ENCODE results near the gene PLCL1.

The PLCL1 gene

GRCh38 chr2:197858607-197859140, 54.3 kb downstream of the PLCL1 start:
- no peak for DNase-seq

DNA sequence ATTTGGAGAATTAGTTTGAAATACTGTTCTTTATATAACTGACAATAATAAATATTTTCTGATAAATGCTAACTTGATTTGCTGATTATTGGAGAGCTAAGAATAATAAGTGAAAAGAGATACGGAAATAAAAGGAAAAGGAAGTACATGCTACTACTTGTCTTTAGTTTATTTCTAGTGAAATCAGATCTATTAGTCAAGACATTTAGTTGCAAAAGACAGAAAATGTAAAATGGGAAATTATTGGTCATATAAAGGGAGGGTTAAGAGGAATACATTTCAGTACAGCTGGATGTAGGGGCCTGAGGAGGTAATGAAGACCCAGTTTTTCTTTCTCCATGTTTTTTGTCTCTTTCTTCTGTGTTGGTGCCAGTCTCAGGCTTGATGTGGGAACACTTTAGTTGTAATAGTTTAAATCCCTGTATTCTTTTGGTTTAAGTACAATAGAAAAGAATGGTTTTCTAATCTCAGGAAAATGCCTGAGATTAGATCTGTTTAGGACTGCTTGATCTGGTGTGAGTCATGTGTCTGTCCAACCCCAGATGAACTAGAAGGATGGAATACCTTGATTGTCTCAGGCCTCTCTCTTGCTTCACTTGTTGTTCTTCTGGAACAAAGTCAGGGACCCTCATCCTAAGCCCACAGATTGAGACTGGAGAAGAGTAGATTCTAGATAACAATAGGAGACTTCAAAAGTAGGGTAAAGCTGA, 58.0 kb downstream of the PLCL1 start:
- no peak for DNase-seq

DNA sequence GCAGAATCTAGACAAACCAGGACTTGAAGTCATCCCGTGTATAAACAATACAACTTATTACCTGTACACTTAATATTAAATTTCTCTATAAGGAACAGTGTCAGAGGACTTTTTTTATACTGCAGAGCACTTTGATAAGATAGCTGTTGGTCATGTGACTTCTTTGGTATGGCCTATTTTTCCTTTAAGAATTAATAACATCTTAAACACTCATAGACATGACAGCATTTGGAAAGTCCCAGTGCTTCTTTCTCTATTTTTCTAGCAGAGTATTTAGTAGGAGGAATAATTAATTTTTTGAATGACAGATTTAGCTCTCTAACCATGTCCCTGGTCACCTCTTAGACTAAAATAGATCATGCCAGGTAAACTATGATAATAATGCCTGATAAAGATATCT, 59.4 kb downstream of the PLCL1 start:
- no peak for DNase-seq

GRCh38 chr2:197866455-197866854, 62.1 kb downstream of the PLCL1 start:
- DNase-seq = no peak

DNA sequence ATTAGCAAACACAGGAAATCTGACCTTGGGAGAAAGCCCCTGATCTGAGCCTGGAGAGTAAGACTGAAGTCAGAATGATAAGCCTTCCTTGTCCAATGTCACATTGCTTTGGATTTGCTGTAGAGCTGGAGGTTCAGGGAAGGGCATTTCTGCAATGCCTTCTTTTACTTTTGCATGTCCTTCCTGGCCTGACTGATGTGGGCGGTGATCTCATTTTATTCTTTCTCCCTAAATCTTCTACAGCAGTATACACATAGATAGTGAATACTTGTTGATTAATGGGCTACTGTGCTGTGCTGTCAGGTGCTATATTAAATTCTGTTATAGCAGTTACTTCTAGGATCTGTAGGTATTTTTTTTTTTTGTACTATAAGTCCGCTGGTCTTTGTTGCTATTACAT, 62.6 kb downstream of the PLCL1 start:
- no peak for DNase-seq

- no peak for DNase-seq
Measured at GRCh38 chr2:197867624-197868023, 63.2 kb downstream of the PLCL1 start.

GRCh38 chr2:197868206-197868605, 63.8 kb downstream of the PLCL1 start:
- no peak for DNase-seq

DNA sequence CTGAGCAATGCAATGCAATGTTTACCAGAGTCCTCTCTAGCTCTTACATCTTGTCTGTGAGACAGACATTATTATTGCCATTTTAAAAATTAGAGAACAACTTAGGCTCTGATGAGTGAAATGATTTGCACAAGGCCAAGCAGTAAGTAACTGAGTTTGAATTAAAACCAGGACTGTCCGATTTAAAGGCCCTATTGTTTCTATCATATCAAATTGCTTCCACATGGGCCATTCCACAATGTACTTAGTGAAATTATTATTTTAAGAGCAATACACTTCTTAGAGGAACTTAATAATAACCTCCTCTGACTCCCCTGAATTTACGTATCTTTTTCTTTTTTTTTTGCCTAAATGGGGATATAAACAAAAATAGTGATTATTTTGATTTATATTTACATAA, 64.6 kb downstream of the PLCL1 start:
- DNase-seq = no peak

GRCh38 chr2:197869501-197870111, 65.2 kb downstream of the PLCL1 start:
- DNase-seq = no peak

GRCh38 chr2:197870137-197870536, 65.7 kb downstream of the PLCL1 start:
- no peak for DNase-seq

GRCh38 chr2:197871780-197872456, 67.5 kb downstream of the PLCL1 start:
- DNase-seq = no peak

GRCh38 chr2:197873293-197873701, 68.9 kb downstream of the PLCL1 start:
- no peak for DNase-seq

GRCh38 chr2:197875763-197876162, 71.4 kb downstream of the PLCL1 start:
- DNase-seq = no peak

GRCh38 chr2:197876524-197876923, 72.1 kb downstream of the PLCL1 start:
- DNase-seq = no peak

DNA sequence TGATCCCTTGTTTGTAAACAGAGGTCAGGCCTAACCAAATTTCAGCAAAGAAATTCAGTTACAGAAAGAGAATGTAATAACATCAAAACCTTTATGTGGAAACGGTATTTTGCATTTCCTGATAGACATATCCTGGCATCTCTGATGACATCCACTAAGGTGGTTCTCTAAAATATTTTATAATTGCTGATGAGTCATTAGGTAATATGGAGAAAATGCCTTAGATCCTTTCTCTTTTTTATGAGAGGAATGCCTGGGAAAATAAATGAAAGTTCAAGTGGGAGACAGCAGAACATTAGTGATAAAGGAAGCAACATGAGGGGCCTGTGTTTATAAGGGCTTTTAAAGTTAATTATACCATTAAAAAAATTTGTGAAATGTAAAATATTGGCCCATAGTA, 72.6 kb downstream of the PLCL1 start:
- no peak for DNase-seq

DNA sequence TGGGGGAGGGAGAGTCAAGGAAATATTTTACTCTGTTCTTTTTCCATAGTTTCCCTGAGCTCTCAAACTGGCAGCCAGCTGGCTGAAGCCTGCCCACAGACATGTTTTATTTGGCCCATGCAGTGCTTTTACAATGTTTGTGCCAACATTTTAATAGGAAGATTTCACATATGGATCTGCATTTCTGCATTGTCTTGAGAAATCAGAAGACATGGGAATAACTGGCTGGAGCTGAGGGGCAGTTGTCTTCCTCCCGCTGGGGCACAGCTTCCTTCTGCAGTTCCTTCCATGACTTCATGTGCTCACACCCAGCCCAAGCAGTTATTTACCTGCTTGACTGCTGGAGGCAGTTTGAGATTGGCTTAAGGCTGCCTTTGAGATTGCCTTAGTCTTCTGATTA, 74.4 kb downstream of the PLCL1 start:
- DNase-seq = no peak

GRCh38 chr2:197879812-197880408, 75.5 kb downstream of the PLCL1 start:
- no peak for DNase-seq

DNA sequence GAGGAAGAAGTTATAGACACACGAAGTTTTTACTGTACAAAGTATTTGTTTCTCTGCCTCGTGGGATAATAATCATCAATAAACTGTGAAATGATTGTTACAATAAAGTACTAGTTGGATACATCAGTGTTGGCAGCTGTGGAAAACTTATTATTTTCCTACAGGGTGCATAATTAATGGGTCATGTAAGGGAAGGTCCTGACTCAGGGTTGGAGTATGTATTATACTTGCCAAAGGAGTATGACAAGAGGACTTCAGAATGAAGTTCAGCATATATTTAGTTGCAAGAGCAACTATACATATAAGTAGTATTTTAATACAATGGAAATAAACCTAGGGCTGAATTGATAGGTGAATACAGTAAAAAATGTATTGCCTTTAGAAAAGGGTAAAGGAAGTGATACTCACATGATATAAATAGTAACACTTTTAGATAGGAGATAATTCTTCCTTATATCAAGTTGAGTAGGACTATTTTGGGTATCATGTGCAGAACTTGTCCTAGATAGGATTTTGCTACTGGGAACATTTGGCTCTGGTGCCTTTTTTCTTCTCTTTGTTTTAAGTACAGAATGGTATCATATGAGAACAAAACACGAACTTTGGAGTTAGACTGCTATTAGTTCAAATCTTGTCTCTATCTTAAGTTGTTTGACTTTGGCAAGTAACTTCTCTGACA, 79.1 kb downstream of the PLCL1 start:
- DNase-seq = no peak

- DNase-seq = no peak
Measured at GRCh38 chr2:197884252-197884651, 79.9 kb downstream of the PLCL1 start.

DNA sequence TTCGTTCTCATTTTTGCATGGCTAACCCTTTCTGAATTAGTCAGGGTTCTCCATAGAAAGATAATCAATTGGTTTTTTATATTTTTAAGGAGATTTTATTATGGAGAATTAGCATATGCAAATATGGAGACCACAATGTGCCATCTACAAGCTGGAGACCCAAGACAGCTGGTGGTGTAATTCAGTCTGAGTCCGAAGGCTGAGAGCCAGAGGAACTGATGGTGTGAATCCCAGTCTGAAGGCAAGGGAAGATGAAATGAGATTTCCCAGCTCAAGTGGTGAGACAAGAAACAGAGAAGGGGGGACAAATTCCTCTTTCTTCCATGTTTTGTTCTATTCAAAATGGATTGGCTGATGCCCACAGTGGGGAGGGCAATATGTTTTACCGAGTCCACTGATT, 80.7 kb downstream of the PLCL1 start:
- DNase-seq = no peak

- no peak for DNase-seq
Measured at GRCh38 chr2:197885587-197885986, 81.2 kb downstream of the PLCL1 start.

GRCh38 chr2:197888321-197888720, 83.9 kb downstream of the PLCL1 start:
- no peak for DNase-seq

GRCh38 chr2:197889041-197889440, 84.6 kb downstream of the PLCL1 start:
- DNase-seq = no peak

All from activated gamma-delta T cell (primary cell).